ENCODE data around the gene LZTR1. TPM values are rescaled to one million over a fixed set of nuclear protein-coding genes. Genes with fewer than 3 reads are reported as not detected.

Gene LZTR1
- total and polyA plus RNA-seq, 2 of the 8 experiments (the other 6 are each of a cell fraction or from before 2014, with no cell fraction given), result 22.3 to 31.0 TPM

DNA sequence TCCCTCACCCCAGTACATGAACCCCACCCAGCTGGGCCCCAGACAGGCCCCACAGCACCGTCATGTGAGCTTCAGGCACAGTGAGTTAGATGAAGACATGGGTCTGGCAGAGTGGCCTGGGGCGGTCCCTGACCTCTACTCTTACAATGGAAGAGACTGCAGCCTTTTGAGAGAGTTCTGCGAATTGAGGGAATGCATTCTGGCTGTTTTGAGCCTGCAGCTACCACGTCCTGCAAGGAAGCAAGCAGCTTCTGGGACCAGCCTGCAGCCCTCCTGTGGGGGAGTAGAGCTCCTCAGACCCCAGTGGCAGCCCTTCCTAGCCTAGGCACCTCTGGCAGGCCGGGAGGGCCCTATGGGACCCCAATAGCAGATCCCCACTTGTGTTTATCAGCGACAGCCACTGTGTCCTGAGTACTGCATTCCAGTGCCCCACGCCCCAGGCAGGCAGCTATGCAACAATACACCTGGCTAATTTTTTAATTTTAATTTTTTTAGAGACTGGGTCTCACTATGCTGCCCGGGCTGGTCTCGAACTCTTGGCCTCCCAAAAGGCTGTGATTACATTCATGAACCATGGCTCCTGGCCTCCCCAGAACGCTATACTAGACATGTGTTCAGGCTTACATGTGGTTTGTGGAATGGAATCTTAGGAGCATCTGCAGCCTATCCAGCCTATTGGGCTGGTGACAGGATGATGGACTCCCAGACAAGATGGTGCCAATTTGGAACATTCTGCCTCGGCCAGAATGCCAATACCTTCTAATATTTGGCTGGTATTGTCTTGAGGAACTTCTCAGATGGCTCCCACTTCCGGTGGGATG, 51.0 kb downstream of the LZTR1 start:
- H2BK12ac ChIP-seq (ENCODE audit: low read depth, low read length), result 0 out of 2 replicates have a peak overlapping the region, but pooled peaks have one; percentile 39
- POLR2A ChIA-PET (ENCODE audit: partially characterized antibody), result no interaction called here
- CTCF ChIA-PET (ENCODE audit: partially characterized antibody), result interaction anchor here (1.1 to 5.5 kb wide), 4 partner anchors 12 to 19 kb away, joined by 3 to 37 read pairs (median 4); partner anchors contain the start of gene LRRC74B
- H2AFZ ChIP-seq (ENCODE audit: low read length), result peak overlapping the region; percentile 89
- H2BK15ac ChIP-seq (ENCODE audit: low read length), result no peak overlapping the region
- peaks cover 0 to 4% (median 2%) of the 10 kb centered on the region in 4 experiments; a peak in 3 of 7 replicates for H3K4me1 ChIP-seq (replicated peaks in 1 of 4; ENCODE audit: control insufficient read depth in 3 of 4, insufficient read depth in 4 of 4, low read length in 3 of 4)
- no peak overlapping the region for H3K9ac ChIP-seq (replicated peaks in 1 of 4; ENCODE audit: extremely low read depth in 1 of 4, low read depth in 3 of 4, low read length in 3 of 4)
- no peak overlapping the region for H4K91ac ChIP-seq (replicated peaks; ENCODE audit: insufficient read length, low read length)
- no peaks in the 10 kb centered on the region for H3K79me1 ChIP-seq (ENCODE audit: low read depth, low read length)
- no peaks in the 10 kb centered on the region for H3K36me3 ChIP-seq (ENCODE audit: control insufficient read depth in 2 of 4, insufficient read depth in 4 of 4, low read length in 3 of 4)
- no peak overlapping the region for H3K4ac ChIP-seq (replicated peaks; ENCODE audit: insufficient read length, low read depth, low read length)
- peaks cover 6 to 31% (median 26%) of the 10 kb centered on the region in 4 experiments for H3K27me3 ChIP-seq (replicated peaks in 1 of 4; ENCODE audit: control insufficient read depth in 3 of 4, extremely low read depth in 1 of 4, insufficient read depth in 3 of 4, low read length in 3 of 4)
- H2BK5ac ChIP-seq (ENCODE audit: low read depth, low read length), result no peak overlapping the region
- H3K4me3 ChIP-seq (ENCODE audit: extremely low read depth in 1 of 4, insufficient read depth in 2 of 4, low read depth in 3 of 4, low read length in 4 of 4), result peak overlapping the region; percentile 45 to 70 (median 49)
- H3K4me2 ChIP-seq (ENCODE audit: insufficient read depth in 1 of 2, low read depth in 2 of 2, low read length in 2 of 2), result peak overlapping the region; percentile 65 to 78
- no peak overlapping the region for H4K5ac ChIP-seq (ENCODE audit: insufficient read length, low read depth, low read length)
- H4K20me1 ChIP-seq (replicated peaks in 1 of 2; ENCODE audit: control insufficient read depth in 1 of 2, insufficient read depth in 2 of 2, low read length in 2 of 2), result no peaks in the 10 kb centered on the region
- FAIRE-seq (no peak), DNase-seq (ENCODE audit: low read depth in 1 of 2, low spot score in 2 of 2) (no peak)
- no peak overlapping the region for H2AK5ac ChIP-seq (ENCODE audit: low read depth, low read length)
- no peaks in the 10 kb centered on the region for H3K79me2 ChIP-seq (ENCODE audit: control insufficient read depth in 1 of 2, insufficient read depth in 2 of 2, low read length in 2 of 2)
- H3K9me3 ChIP-seq (ENCODE audit: insufficient read depth in 2 of 2, low read depth in 1 of 2, low read length in 1 of 2), result no peaks in the 10 kb centered on the region
- peak overlapping the region; percentile 32 for H3K18ac ChIP-seq (ENCODE audit: extremely low read depth, low read length)
- no peak overlapping the region for H3K23ac ChIP-seq (ENCODE audit: insufficient read length)
- no peak overlapping the region for H3K27ac ChIP-seq (ENCODE audit: low read depth, low read length)
- H2BK20ac ChIP-seq (ENCODE audit: low read length), result 0 out of 2 replicates have a peak overlapping the region, but pooled peaks have one; percentile 32
- TF ChIP-seq JUND (IDR thresholded peaks at IDR 0.05; ENCODE audit: low read length), result no peak
- TF ChIP-seq ASH2L (IDR thresholded peaks at IDR 0.05; ENCODE audit: low read length), result peak; percentile 1
- no peak for TF ChIP-seq CBX8 (IDR thresholded peaks at IDR 0.05; ENCODE audit: borderline replicate concordance, low read depth, low read length)
- TF ChIP-seq HDAC2 (IDR thresholded peaks at IDR 0.05; ENCODE audit: borderline replicate concordance in 1 of 2, low read depth in 2 of 2, low read length in 2 of 2), result no peak
- TF ChIP-seq SUZ12 (IDR thresholded peaks at IDR 0.05; ENCODE audit: low read length), result peak; percentile 45; the same call in 1 of the 2 replicates
- TF ChIP-seq CREB1 (IDR thresholded peaks at IDR 0.05), result no peak
- H3K56ac ChIP-seq (replicated peaks; ENCODE audit: insufficient read length, low read depth, low read length), result no peak overlapping the region
- no peak overlapping the region for H3K14ac ChIP-seq (ENCODE audit: insufficient read length)
- no peak overlapping the region; the same call in 1 of the 2 replicates for H4K8ac ChIP-seq (ENCODE audit: extremely low read depth, insufficient read depth, low read length)
- WGBS, 2 experiments (ENCODE audit: extremely low coverage in 1 of 2, insufficient coverage in 1 of 2, insufficient read length in 1 of 2, insufficient replicate concordance in 2 of 2, low coverage in 1 of 2, low lambda C conversion rate in 2 of 2, missing lambda C conversion rate in 1 of 2), result 75% methylated on average over 12 of the region's 12 CpGs; no CpG with 5 or more reads in 1 of the 2 experiments
- H2BK120ac ChIP-seq (replicated peaks; ENCODE audit: low read depth, low read length), result no peak overlapping the region
- H3K23me2 ChIP-seq (ENCODE audit: low read depth, low read length), result peaks cover 9% of the 10 kb centered on the region; the same call in 1 of the 2 replicates
